ENCODE results near the gene SPRED2. TPM values are rescaled to one million over a fixed set of nuclear protein-coding genes. Genes with fewer than 3 reads are reported as not detected.

SPRED2 gene
- polyA plus RNA-seq, 6 donors from 2014 or later = 0.16 to 2.4 (median 1.5) TPM; not detected in 1

GRCh38 chr2:65420712-65421431, 11.5 kb downstream of the SPRED2 start:
- Mint-ChIP-seq H3K27me3 (peaks cover 22 to 55% (median 44%) of the 10 kb centered on the region in 3 donors), H3K9me3 (no peaks in the 10 kb centered on the region), H3K36me3 (peaks cover 8 to 12% of the 10 kb centered on the region in 2 donors), H3K4me1 (peaks cover 12 to 29% (median 20%) of the 10 kb centered on the region in 3 donors), H3K4me3 (peak overlapping the region in 6 of 8 donors; percentile 2 to 87 (median 37)), H3K27ac (peak overlapping the region in 3 of 6 donors; percentile 4 to 78 (median 22))
- DNase-seq (peak; percentile 68), ATAC-seq (ENCODE audit: low read depth in 2 of 2) (peak; percentile 99 to 100)

- no peak overlapping the region for H3K4me3 Mint-ChIP-seq
- no peak for DNase-seq
- peaks cover 27 to 50% (median 46%) of the 10 kb centered on the region in 3 donors for H3K27me3 Mint-ChIP-seq
- H3K27ac Mint-ChIP-seq = peak overlapping the region in 1 of 6 donors; percentile 22
- ATAC-seq (ENCODE audit: low read depth in 2 of 2) = no peak
- peaks cover 12 to 30% (median 20%) of the 10 kb centered on the region in 3 donors for H3K4me1 Mint-ChIP-seq
- H3K36me3 Mint-ChIP-seq = peaks cover 8 to 12% of the 10 kb centered on the region in 2 donors
- H3K9me3 Mint-ChIP-seq = no peaks in the 10 kb centered on the region
These were observed 14.8 kb downstream of the SPRED2 start for GRCh38 chr2:65417509-65418085.

GRCh38 chr2:65416945-65417344, 15.5 kb downstream of the SPRED2 start:
- H3K4me3 Mint-ChIP-seq = no peak overlapping the region
- H3K36me3 Mint-ChIP-seq = peaks cover 8 to 12% of the 10 kb centered on the region in 2 donors
- H3K9me3 Mint-ChIP-seq = no peaks in the 10 kb centered on the region
- no peak overlapping the region for H3K27ac Mint-ChIP-seq
- H3K27me3 Mint-ChIP-seq = peaks cover 27 to 43% (median 42%) of the 10 kb centered on the region in 3 donors
- peaks cover 10 to 26% (median 16%) of the 10 kb centered on the region in 3 donors for H3K4me1 Mint-ChIP-seq
- DNase-seq (no peak), ATAC-seq (ENCODE audit: low read depth in 2 of 2) (no peak)

DNA sequence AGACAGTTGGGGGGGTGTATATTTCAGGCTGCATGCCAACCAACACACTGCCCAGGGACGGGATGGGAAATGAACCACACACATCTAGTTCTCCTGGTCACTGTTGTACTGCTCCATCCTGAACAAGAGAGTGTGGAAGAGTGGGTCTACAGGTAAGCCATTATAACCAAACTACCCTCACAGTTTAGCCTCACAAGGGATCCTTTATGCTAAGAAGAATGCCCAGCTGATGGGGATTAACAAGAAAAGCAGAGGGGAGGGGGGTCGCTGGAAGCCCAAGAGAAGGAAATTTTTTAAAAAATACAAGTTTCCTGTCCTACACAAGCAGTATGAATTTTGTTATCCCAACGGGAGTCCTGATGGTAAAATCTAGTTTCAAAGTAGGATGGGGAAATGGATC, 16.1 kb downstream of the SPRED2 start:
- Mint-ChIP-seq H3K27me3 (peaks cover 30 to 41% (median 39%) of the 10 kb centered on the region in 3 donors), H3K9me3 (no peaks in the 10 kb centered on the region), H3K36me3 (peaks cover 8 to 12% of the 10 kb centered on the region in 2 donors), H3K27ac (peak overlapping the region in 1 of 6 donors; percentile 49), H3K4me3 (no peak overlapping the region), H3K4me1 (peaks cover 9 to 22% (median 14%) of the 10 kb centered on the region in 3 donors)
- DNase-seq (no peak), ATAC-seq (ENCODE audit: low read depth in 2 of 2) (no peak)

DNA sequence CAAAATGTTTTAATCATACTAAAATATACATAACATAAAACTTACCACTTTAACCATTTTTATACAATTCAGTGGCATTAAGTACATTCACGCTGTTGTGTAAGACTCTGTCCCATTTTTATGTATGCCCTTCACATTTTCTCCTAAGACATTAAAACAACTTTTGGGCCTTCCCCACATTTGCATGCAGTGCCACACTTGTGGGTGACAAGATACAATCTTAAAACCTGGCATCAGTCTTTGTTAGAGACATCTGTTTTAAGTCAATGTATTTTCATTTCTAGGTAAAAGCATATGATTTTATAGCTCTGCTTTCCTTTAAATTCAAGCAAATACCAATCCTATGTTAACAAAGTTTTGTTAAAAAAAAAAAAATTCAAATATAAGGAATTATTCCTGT, 17.3 kb downstream of the SPRED2 start:
- DNase-seq (no peak), ATAC-seq (ENCODE audit: low read depth in 2 of 2) (no peak)
- Mint-ChIP-seq H3K27ac (no peak overlapping the region), H3K36me3 (peaks cover 8% of the 10 kb centered on the region in 2 donors), H3K4me3 (no peak overlapping the region), H3K4me1 (peaks cover 4 to 10% (median 6%) of the 10 kb centered on the region in 3 donors), H3K27me3 (peaks cover 25 to 39% (median 36%) of the 10 kb centered on the region in 3 donors), H3K9me3 (no peaks in the 10 kb centered on the region)

- peaks cover 0 to 8% of the 10 kb centered on the region in 2 donors for H3K36me3 Mint-ChIP-seq
- H3K4me3 Mint-ChIP-seq = no peak overlapping the region
- H3K9me3 Mint-ChIP-seq = no peaks in the 10 kb centered on the region
- peaks cover 6 to 10% (median 7%) of the 10 kb centered on the region in 3 donors for H3K4me1 Mint-ChIP-seq
- DNase-seq = no peak
- no peak for ATAC-seq (ENCODE audit: low read depth in 2 of 2)
- H3K27ac Mint-ChIP-seq = no peak overlapping the region
- H3K27me3 Mint-ChIP-seq = peaks cover 19 to 28% (median 27%) of the 10 kb centered on the region in 3 donors
These were observed 18.8 kb downstream of the SPRED2 start for GRCh38 chr2:65413610-65414009.

GRCh38 chr2:65413106-65413505, 19.3 kb downstream of the SPRED2 start:
- H3K4me1 Mint-ChIP-seq = peaks cover 7 to 10% (median 7%) of the 10 kb centered on the region in 3 donors
- peaks cover 19 to 24% (median 23%) of the 10 kb centered on the region in 3 donors for H3K27me3 Mint-ChIP-seq
- H3K9me3 Mint-ChIP-seq = no peaks in the 10 kb centered on the region
- ATAC-seq (ENCODE audit: low read depth in 2 of 2) = no peak
- peaks cover 0 to 6% of the 10 kb centered on the region in 2 donors for H3K36me3 Mint-ChIP-seq
- H3K4me3 Mint-ChIP-seq = no peak overlapping the region
- DNase-seq = no peak
- H3K27ac Mint-ChIP-seq = no peak overlapping the region

DNA sequence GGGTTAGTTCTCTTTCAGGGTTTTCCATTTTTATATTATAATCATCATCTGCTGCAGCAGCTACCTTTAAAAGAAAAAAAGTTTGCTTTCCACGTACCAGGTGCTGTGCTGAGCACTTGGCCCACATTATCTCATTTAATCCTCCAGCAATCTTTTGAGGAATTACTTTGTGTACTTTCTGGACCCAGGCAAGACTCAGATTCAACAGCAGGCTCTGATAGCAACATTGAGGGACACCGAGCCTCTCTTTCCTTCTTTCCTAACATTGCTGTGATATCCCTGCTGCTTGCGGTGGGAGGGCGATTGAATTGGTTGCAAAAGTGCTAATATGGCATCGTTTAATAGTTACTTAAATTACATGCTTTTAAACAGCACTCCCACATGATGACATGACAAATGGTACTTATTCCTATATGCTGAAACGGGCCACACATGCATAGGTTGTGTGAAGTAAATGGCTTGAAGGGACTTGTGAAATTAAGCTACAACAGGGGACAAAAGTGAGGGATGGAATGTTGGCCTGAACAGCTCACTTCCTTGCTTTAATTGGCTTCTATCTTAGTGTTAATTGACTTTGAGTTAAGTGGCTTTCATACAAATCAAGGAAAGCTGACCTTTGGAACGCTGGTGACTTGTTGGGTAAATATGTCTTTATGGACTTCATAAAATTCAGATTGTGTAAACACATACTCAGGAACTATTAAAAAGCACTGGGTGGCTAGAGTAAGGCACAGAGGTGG, 21.2 kb downstream of the SPRED2 start:
- Mint-ChIP-seq H3K4me1 (peaks cover 7 to 19% (median 19%) of the 10 kb centered on the region in 3 donors), H3K4me3 (no peak overlapping the region), H3K9me3 (no peaks in the 10 kb centered on the region), H3K27me3 (peaks cover 10 to 14% (median 11%) of the 10 kb centered on the region in 3 donors), H3K27ac (no peak overlapping the region), H3K36me3 (peaks cover 0 to 3% of the 10 kb centered on the region in 2 donors)
- ATAC-seq (ENCODE audit: low read depth in 2 of 2) = no peak
- DNase-seq = no peak

- Mint-ChIP-seq H3K9me3 (no peaks in the 10 kb centered on the region), H3K27ac (no peak overlapping the region), H3K4me3 (no peak overlapping the region), H3K4me1 (peaks cover 13 to 29% (median 16%) of the 10 kb centered on the region in 3 donors), H3K36me3 (no peaks in the 10 kb centered on the region), H3K27me3 (peaks cover 9 to 18% (median 10%) of the 10 kb centered on the region in 3 donors)
- no peak for ATAC-seq (ENCODE audit: low read depth in 2 of 2)
- DNase-seq = no peak
These were observed 23.4 kb downstream of the SPRED2 start for GRCh38 chr2:65409045-65409444.

GRCh38 chr2:65407240-65407639, 25.2 kb downstream of the SPRED2 start:
- H3K4me1 Mint-ChIP-seq = peaks cover 13 to 29% (median 20%) of the 10 kb centered on the region in 3 donors
- H3K27me3 Mint-ChIP-seq = peaks cover 9 to 18% (median 10%) of the 10 kb centered on the region in 3 donors
- H3K9me3 Mint-ChIP-seq = no peaks in the 10 kb centered on the region
- H3K36me3 Mint-ChIP-seq = no peaks in the 10 kb centered on the region
- no peak for ATAC-seq (ENCODE audit: low read depth in 2 of 2)
- no peak overlapping the region for H3K27ac Mint-ChIP-seq
- DNase-seq = no peak
- peak overlapping the region in 2 of 8 donors; percentile 44 to 68 for H3K4me3 Mint-ChIP-seq

- peaks cover 7 to 18% (median 9%) of the 10 kb centered on the region in 3 donors for H3K27me3 Mint-ChIP-seq
- ATAC-seq (ENCODE audit: low read depth in 2 of 2) = no peak
- peaks cover 13 to 29% (median 20%) of the 10 kb centered on the region in 3 donors for H3K4me1 Mint-ChIP-seq
- H3K4me3 Mint-ChIP-seq = no peak overlapping the region
- H3K36me3 Mint-ChIP-seq = no peaks in the 10 kb centered on the region
- no peak overlapping the region for H3K27ac Mint-ChIP-seq
- DNase-seq = no peak
- H3K9me3 Mint-ChIP-seq = no peaks in the 10 kb centered on the region
These were observed 27.3 kb downstream of the SPRED2 start for GRCh38 chr2:65404988-65405697.

DNA sequence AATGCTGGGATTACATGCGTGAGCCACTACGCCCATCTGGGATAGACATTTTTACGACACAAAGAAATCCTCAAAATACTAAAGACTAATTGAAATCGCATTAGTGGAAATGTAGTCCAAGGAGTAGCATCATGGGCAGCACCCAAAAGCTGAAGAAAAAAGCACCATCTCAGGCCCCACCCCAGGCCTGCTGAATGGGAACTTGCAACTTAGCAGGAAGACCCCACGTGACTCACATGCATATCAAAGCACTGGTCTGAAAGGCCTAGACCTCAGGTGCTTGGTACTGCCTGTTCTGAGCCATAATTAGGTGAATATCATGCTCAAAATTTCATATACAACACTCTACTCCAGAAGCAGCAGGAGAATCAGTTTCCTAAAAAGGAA, 28.9 kb downstream of the SPRED2 start:
- peak overlapping the region in 1 of 6 donors; percentile 18 for H3K27ac Mint-ChIP-seq
- no peaks in the 10 kb centered on the region for H3K9me3 Mint-ChIP-seq
- no peaks in the 10 kb centered on the region for H3K36me3 Mint-ChIP-seq
- DNase-seq = no peak
- H3K4me1 Mint-ChIP-seq = peaks cover 10 to 29% (median 20%) of the 10 kb centered on the region in 3 donors
- H3K27me3 Mint-ChIP-seq = peaks cover 7 to 19% (median 9%) of the 10 kb centered on the region in 3 donors
- ATAC-seq (ENCODE audit: low read depth in 2 of 2) = peak in 1 of 2 donors; percentile 25
- no peak overlapping the region for H3K4me3 Mint-ChIP-seq
